Stomach (tissue), 4 donors: Measurements from ENCODE around the gene PANK2.

ENCODE experiments used
- CTCF ChIP-seq, 7 experiments: fragments of 450-650 bp in 4 of 7; fragments of 200-600 bp in 3 of 7; sonication (generic) in 3 of 7; IDR thresholded peaks; one replicate each; pipeline ENCODE4 v1.5.1; 2016 to 2019; ENCODE audit warnings: antibody characterized with exemption in 7 of 7, control low read depth in 2 of 7, mild to moderate bottlenecking in 1 of 7
- POLR2A ChIP-seq, 4 donors: fragments of 450-650 bp; IDR thresholded peaks; one replicate each; pipeline ENCODE4 v1.6.1; 2016; ENCODE audit warnings: antibody characterized with exemption in 4 of 4, control low read depth in 2 of 4, mild to moderate bottlenecking in 1 of 4, moderate library complexity in 1 of 4
- POLR2AphosphoS5 ChIP-seq, 3 donors: sonication (generic); formaldehyde crosslinking; IDR thresholded peaks; one replicate each; pipeline ENCODE4 v1.6.1; 2016; ENCODE audit warnings: antibody characterized with exemption in 3 of 3

GRCh38 chr20:3925113-3925695, 36.0 kb downstream of the PANK2 start:
- no peak for TF ChIP-seq CTCF (IDR thresholded peaks at IDR 0.05)
- no peak for TF ChIP-seq POLR2AphosphoS5 (IDR thresholded peaks at IDR 0.05)
- TF ChIP-seq POLR2A (IDR thresholded peaks at IDR 0.05): no peak
